IPS-18c (cell line): ENCODE results near the gene PIGQ.
A peak's percentile ranks its signal among the peaks of the same experiment; 100 is the strongest.

Experiments used
- H3K4me3 ChIP-seq: 2 replicates; pipeline ENCODE4 v1.7.0; 2013; ENCODE audit warnings: low read depth, mild to moderate bottlenecking, low read length, moderate library complexity; ENCODE audit not compliant: insufficient read depth
- H3K9me3 ChIP-seq: one replicate; pipeline ENCODE4 v1.6.1; 2013; ENCODE audit warnings: mild to moderate bottlenecking, low read length, moderate library complexity; ENCODE audit not compliant: control insufficient read depth, insufficient read depth

The PIGQ gene

DNA sequence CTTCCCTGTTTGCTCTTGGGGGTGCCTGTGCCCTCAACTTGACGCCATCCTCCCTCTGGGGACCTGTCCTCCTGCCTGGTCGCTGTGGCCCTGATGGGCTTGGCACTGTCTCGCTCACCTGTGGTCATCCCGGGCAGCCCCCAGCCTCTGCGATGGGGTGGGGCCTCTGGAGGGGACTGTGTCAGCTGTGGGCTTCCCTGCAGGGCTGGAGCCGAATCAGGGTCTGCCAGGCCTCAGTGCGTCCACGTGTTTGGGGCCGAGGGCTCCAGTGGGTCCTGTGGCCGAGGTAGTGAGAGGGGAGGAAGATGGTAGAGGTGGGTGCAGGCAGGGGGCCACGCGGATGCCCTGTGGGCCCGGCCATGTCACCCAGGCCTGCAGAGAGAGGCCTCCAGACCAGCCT is 8.0 kb downstream of the PIGQ start:
- Histone ChIP-seq H3K9me3 (no peaks in the 10 kb centered on the region), H3K4me3 (no peak overlapping the region)

- Histone ChIP-seq H3K4me3 (no peak overlapping the region), H3K9me3 (no peaks in the 10 kb centered on the region)
Observed at GRCh38 chr16:578232-578869, 8.6 kb downstream of the PIGQ start.

DNA sequence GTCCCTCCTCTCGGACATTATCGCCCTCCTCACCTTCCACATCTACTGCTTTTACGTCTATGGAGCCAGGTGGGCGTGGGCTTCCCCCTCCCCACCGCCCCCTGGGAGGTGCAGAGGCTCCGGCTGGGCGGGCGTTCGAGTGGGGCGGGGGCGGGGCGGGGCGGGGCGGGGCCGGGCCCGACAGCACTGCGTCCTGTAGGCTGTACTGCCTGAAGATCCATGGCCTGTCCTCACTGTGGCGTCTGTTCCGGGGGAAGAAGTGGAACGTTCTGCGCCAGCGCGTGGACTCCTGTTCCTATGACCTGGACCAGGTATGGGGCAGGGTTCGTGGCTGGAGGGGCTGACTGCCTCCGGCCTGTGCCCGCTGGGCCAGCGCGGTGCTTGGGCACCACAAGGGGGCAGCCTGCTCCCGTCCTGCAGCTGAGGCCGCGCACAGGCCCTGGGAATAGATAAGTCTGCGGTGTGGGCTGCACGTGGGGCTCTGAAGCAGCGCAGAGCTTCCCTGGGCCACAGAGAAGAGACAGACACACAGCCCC is 9.2 kb downstream of the PIGQ start:
- Histone ChIP-seq H3K4me3 (no peak overlapping the region), H3K9me3 (no peaks in the 10 kb centered on the region)

DNA sequence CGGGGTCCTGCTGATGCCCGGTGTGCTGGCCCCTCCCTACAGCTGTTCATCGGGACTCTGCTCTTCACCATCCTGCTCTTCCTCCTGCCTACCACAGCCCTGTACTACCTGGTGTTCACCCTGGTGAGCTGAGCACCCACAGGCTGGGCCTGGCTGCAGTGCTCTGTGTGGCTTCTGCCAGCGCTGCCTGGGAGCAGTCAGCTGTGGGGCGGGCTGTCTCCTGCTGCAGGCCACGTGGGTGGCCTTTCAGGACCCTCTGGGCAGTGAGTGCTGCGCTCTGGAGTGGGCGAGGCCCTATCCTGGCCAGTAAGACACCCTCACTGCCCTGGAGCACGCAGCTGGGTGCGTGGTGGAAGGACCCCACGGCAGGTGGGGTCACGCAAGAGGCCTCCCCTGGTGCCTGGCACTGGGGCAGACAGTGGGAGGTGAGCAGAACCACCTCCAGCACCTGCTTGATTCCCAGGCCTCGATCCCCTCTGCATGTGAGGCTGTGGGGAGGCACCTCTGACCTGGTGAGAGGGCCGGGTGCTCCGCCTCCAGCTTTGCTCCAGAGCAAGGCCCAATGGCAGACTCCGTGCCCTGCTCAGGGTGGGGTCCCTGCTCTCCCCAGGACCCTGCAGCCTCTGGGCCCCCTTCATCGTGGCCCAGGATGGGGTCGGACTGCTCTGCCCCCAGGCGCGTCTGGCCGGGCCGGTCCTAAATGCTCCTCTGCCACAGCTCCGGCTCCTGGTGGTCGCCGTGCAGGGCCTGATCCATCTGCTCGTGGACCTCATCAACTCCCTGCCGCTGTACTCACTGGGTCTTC is 10.6 kb downstream of the PIGQ start:
- Histone ChIP-seq H3K4me3 (no peak overlapping the region), H3K9me3 (no peaks in the 10 kb centered on the region)

DNA sequence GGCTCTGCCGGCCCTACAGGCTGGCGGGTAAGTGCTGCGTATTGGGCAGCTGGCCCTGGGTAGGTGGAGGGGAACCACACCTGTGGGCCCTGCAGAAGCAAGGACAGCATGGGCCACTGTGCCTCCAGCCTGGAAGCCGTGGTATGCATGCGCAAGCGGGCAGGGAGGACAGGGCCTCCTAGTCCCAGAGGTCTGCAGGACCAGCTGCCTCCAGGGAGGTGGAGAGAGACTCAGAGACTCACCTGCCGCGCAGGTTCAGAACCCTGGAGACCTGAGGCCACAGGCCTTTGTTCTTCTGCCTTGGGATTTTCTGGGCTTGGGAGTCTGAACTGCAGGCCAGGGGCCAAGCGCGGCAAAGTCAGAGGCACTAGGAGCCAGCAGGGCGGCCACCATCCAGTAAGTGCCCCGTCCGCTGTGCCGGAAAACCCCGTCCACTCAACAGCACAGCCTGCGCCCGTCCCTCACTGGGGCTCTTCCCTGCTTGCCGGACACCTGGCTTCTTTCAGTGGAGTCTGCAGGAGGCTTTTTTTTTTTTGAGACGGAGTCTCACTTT is 11.3 kb downstream of the PIGQ start:
- no peaks in the 10 kb centered on the region for H3K9me3 ChIP-seq
- H3K4me3 ChIP-seq = no peak overlapping the region

DNA sequence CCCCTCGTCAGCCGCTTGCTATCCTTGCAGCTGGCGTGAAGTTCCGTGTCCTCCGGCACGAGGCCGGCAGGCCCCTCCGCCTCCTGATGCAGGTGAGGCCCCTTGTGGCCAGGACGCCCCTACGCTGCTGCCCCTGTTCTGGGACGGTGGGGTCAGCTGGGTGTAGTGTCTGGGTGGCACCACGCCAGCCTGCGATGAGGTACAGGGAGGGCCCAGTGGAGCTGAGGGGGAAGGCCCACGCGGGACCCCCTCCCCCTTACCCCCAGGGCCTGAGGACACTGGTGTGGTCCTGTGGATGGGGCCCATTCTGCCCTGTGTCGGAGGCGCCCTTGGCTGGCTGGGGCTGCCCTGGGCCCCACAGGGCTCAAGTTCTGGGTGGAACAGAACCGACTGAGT is 12.4 kb downstream of the PIGQ start:
- no peaks in the 10 kb centered on the region for H3K9me3 ChIP-seq
- no peak overlapping the region for H3K4me3 ChIP-seq

GRCh38 chr16:582614-583331 is 13.0 kb downstream of the PIGQ start:
- no peaks in the 10 kb centered on the region for H3K9me3 ChIP-seq
- no peak overlapping the region for H3K4me3 ChIP-seq

GRCh38 chr16:583470-583814 is 13.7 kb downstream of the PIGQ start:
- H3K9me3 ChIP-seq = no peaks in the 10 kb centered on the region
- H3K4me3 ChIP-seq = no peak overlapping the region

DNA sequence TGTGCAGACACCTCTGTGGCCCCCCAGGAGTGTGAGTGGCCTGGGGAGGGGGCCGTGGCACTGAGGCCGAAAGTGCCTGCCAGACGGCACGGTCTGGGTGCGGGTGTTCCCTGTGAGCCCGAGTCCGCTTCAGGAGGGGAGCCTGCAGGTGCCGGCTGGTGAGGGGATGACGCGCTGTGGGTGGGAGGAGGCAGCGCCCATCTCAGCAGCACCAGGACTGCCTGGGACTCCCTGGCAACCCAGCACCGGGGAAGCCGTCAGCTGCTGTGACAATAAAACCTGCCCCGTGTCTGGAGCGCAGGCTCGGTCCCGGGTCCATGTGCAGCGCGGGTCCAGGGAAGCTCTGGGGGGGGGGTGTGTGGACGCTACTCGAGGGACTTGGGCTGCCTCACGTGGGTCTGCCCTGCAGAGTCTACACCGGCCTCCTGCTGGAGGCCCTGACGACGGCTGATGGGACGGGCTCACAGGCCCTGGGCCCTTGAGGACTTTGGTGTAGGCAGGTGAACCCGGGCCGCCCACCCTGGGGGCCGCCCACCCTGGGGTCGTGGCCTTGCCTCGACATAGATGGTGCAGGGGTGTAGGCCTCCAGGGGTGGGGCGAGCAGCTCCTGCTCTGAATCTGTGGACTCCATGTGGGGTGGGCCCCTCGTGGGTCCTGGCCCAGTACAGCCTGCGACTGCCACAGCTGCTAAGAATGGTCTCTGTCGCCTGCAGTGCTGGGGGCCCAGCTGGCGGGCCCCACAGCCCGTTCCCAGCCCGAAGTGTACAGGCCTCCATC is 14.2 kb downstream of the PIGQ start:
- H3K9me3 ChIP-seq = no peaks in the 10 kb centered on the region
- H3K4me3 ChIP-seq = no peak overlapping the region

DNA sequence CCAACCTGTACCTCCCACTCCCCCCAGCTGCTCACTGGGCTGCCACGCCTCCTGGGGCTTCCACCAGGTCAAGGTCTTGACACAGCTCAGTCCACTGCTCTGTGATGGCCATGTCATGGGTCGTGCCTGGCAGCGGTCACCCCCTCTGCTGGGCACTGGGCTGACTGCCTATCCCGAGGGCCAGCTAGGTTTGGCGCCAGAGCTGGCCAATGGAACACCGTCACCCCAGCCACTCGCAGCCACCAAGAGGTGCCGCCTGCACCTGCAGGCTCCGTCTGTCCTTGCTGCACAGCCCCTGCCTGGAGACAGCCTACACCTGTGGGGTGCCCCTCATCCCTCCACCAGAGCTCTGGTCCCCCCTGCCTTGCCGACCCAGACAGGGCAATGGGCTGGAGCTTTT is 15.6 kb downstream of the PIGQ start:
- Histone ChIP-seq H3K9me3 (no peaks in the 10 kb centered on the region), H3K4me3 (no peak overlapping the region)

DNA sequence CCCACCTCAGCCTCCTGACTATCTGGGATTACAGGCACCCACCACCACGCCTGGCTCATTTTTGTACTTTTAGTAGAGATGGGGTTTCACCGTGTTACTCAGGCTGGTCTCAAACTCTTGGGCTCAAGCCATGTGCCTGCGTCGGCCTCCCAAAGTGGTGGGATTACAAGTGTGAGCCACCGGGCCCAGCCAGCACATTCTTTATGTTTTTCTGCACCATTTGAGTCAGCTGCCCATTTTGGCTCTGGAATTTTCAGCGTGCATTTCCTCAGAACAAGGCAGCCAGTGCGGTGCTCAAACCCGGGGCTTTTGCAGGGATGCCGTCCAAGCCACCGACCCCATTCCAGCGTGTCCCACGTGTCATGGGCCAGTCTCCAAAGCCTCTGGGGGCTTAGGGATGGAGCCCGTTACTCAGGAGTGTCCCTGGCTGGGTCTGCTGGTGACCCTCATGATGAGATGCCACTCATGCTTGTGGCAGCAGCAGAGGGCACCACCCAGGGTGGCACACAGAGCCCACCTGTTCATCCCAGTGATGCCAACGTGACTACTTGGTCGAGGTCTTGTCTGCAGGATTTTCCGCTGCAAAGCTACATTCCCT is 16.4 kb downstream of the PIGQ start:
- H3K9me3 ChIP-seq = no peaks in the 10 kb centered on the region
- H3K4me3 ChIP-seq = no peak overlapping the region

GRCh38 chr16:586645-587590 is 17.1 kb downstream of the PIGQ start:
- H3K4me3 ChIP-seq = no peak overlapping the region
- H3K9me3 ChIP-seq = no peaks in the 10 kb centered on the region

DNA sequence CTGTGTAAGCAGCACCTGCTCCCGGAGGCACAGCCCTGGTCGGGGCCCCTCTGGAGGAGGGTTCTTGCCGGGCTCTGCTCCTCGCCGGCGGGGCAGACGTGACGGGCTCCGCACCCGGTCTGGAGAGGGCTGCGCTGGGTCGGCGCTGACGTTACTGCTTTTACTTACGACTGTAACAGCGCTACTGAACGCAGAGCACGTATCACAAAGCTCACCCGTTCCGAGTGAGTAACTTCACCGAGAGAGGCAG is 18.8 kb downstream of the PIGQ start:
- Histone ChIP-seq H3K9me3 (no peaks in the 10 kb centered on the region), H3K4me3 (peak overlapping the region; percentile 100)

DNA sequence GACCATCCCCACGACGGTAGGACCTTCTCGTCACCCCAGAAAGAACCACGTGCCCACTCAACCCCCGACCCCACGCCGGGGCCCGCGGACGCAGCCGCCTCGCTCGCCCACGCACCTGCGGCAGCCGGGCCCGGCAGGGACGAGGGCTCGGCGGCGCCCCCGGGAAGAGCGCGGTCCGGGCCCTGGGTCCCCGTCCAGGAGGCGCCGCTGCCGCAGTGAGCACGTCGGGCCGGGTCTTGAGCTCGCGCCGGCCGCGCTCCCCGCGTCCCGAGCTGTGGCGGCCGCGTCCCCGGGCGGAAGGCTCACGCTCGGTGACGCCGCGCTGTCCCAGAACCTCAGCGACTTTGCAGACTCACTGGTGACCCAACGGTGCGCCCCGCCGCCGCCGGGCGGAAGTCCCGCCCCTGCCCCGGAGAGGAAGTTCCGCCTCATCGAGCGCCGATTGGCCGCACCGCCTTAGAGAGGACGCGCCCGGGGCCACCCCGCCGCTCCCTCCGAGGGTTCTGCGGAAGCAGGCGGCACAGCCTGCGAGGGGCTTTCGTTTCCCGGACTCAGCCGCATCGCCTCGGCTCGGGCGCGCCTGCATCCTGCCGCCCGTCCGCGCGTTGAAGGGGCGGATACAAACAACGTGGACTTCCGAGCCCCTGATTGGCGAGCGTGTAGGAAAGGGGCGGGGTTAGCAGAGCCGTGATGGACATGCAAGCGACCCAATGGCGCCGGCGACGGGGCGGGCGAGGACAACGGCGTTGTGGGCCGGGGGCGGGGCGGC is 19.3 kb downstream of the PIGQ start:
- H3K4me3 ChIP-seq = peak overlapping the region; percentile 100

DNA sequence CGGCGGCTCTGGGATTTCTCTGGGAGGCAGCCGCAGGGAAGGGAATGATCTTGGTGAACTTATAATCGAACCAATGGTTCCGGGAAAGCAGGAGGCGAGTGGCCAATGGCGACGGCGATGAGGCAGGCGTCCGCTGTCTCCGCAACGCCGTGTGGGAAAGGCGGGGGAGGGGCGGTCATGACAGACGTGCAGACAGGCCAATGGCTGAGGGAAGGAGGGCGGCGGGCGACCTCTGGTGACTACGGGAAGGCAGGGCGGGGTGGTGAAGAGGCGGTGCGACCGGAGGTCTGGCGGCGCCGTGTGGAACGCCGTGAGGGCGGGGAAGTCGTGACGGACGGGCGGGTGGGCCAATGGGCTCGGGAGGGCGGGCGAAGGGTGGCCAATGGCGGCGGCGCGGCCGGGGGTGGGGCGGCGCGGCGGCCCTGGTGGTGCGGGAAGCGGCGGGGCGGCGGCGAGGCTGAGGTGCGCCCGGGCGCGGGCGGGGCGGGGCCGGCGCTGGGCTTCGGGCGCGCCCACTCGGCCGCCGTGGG is 20.0 kb downstream of the PIGQ start, which contains the start of gene RAB40C:
TSS of gene RAB40C (plus strand) at position 409 of the 530 bp plus-strand sequence. CDS start 226 bp downstream, outside the sequence.
- Histone ChIP-seq H3K9me3 (no peaks in the 10 kb centered on the region), H3K4me3 (peak within 1 kb of the TSS; percentile 100)

More for the DNA sequence above, 19.3 kb downstream of the PIGQ start:
- no peaks in the 10 kb centered on the region for H3K9me3 ChIP-seq
